Activated naive CD8-positive, alpha-beta T cell treated with anti-CD3 and anti-CD28 coated beads, Interleukin-2, amount 50 U/mL, for 16 hours (primary cell): ENCODE results near the gene OR10H4.
"Not testable (repeated sequence)": the region's sequence is repeated elsewhere in the genome, so short reads cannot be mapped to it uniquely, and the experiment has no call there.

Experiments
- DNase-seq: peaks from one replicate; pipeline ENCODE4 v3.0.0-alpha.2; 2020; ENCODE audit warnings: low read depth, low spot score

The OR10H4 gene, protein sequence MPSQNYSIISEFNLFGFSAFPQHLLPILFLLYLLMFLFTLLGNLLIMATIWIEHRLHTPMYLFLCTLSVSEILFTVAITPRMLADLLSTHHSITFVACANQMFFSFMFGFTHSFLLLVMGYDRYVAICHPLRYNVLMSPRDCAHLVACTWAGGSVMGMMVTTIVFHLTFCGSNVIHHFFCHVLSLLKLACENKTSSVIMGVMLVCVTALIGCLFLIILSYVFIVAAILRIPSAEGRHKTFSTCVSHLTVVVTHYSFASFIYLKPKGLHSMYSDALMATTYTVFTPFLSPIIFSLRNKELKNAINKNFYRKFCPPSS

DNA sequence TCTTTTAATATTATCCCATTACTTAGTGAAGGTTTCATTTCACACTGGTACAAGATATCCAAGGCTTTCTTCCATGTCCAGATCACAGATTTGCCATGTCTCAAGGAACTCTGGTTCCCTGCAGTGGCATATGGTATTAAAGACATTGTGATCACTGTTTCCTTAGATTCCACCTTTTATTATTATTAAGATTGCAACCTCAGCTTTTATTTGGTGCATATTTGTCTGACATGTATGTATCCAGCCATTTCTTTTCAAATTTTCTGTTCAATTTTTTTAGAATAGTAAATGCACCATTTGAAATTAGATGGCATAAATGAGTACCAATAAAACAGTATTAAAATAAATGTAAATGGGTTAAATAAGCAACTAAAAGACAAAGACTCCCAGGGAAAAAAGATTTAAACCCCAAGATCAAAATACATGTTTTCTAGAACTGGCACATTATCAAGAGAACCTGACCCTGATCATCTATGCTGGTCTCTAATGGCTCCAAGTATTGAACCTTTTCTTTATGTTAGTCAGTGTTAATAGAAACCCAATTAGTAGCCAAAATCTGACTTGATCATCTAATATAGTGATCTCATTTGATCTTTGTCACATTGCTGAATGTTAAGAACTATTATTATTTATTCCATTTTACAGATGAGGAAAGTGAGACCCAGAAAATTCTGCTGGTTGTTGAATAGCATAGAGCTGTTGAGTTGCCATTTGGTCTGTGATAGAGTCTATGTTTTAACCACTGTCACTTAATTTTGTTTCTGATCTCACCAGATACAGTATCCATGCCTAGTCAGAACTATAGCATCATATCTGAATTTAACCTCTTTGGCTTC lies at the start of gene OR10H4:
Gene OR10H4 (plus strand): TSS at position 786 of the 836 bp plus-strand sequence. CDS start 0 bp downstream, at position 786.
- no peak for DNase-seq

DNA sequence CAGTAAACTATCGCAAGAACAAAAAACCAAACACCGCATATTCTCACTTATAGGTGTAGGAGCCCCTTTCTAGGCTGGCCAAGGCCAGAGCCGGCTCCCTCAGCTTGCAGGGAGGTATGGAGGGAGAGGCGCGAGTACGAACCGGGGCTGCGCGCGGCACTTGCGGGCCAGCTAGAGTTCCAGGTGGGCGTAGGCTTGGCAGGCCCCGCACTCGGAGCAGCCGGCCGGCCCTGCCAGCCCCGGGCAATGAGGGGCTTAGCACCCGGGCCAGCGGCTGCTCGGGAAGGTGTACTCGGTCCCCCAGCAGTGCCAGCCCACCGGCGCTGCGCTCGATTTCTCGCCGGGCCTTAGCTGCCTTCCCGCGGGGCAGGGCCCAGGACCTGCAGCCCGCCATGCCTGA lies 49.2 kb upstream of the OR10H4 start:
- DNase-seq: not testable (repeated sequence)

DNA sequence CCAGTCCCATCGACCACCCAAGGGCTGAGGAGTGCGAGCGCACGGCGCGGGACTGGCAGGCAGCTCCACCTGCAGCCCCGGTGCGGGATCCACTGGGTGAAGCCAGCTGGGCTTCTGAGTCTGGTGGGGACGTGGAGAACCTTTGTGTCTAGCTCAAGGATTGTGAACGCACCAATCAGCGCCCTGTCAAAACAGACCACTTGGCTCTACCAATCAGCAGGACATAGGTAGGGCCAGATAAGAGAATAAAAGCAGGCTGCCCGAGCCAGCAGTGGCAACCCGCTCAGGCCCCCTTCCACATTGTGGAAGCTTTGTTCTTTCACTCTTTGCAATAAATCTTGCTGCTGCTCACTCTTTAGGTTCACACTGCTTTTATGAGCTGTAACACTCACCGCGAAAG lies 48.8 kb upstream of the OR10H4 start:
- not testable (repeated sequence) for DNase-seq

DNA sequence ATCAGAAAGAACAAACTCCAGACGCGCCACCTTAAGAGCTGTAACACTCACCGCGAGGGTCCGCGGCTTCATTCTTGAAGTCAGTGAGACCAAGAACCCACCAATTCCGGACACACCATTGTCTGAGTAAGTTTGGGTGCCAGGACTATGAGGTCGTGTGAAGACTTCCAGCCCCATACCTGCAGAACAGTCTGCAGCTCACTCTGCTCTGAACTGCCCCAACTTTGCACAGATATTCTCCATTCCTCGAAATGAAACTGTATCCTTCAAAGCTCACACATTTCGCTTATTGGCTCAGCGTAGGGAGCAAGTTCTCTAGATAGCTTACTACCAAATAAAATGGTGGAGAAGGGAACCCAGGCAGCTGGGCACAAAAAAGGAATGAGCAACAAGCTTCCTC lies 48.3 kb upstream of the OR10H4 start:
- DNase-seq: no peak

DNA sequence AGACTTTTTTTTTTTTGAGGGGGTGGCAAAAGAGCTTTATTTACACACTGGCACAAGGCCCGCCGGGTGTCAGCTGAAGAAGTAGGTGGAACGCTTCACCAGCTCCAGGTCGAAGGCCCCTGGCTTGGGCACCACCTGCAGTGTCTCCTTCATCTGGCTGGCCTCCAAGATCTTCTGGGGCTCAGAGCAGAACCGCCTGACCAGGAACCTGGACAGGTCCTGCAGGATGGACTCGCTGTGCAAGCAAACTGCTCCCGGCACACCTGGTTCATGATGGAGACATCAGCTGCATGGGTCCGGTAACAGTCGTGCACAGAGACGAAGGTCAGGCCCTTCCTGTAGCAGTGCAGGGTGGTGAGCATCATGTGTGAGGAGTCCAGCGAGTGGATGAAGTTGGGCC lies 46.6 kb upstream of the OR10H4 start:
- no peak for DNase-seq

GRCh38 chr19:15902898-15903297 lies 45.9 kb upstream of the OR10H4 start:
- DNase-seq: not testable (repeated sequence)

- DNase-seq: no peak
These were observed 43.8 kb upstream of the OR10H4 start for GRCh38 chr19:15905026-15905425.

DNA sequence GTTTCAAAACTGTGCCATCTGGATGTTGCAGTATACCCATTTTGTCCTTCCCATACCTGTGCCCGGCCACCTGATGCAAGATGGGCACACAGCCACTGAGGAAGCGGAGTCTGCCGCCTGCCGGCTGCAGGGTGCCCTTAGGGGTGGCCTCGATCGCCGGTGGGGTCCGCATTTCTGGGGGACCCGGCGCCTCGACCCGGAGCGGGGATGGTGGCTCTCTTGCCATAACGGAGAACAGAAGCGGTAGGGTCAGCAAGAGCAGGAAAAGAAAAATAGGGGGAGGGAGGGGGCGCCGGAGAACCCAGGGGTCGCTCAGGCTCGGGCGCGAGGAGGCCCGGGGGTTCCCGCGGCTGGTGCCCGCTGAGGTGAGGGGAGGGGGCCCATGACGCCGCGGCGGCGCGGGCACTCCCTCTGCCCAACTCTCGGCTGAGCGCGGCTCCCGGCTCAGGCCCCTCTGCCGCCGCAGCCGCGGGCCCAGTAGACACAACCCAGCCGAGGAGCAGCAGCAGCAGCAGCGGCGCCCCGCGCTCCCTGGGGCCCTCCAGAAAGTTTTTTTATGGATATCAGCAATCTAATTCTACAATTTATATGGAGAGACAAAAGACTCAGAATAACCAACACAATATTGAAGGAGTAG lies 37.1 kb upstream of the OR10H4 start:
- no peak for DNase-seq

GRCh38 chr19:15913384-15913783 lies 35.4 kb upstream of the OR10H4 start:
- DNase-seq: no peak

DNA sequence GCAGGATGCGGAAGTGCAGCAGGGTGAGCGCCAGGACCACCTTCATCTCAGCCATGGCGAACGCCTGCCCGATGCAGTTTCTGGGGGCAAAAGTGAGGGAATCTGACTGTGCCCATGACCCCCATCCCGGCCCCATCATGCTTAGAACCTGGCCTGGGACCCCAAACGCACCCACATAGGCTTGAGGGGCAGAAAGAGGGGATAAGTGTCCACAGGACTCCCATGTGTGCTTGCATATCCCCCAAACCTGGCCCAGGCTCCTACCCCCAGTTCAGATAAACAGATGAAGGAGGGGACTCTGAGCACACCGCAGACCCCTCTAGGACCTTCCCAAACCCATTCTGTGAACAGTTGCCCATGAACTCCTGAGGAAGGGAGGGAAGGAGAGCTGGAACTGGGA lies 35.0 kb upstream of the OR10H4 start:
- no peak for DNase-seq

GRCh38 chr19:15915109-15915508 lies 33.7 kb upstream of the OR10H4 start:
- DNase-seq: no peak

DNA sequence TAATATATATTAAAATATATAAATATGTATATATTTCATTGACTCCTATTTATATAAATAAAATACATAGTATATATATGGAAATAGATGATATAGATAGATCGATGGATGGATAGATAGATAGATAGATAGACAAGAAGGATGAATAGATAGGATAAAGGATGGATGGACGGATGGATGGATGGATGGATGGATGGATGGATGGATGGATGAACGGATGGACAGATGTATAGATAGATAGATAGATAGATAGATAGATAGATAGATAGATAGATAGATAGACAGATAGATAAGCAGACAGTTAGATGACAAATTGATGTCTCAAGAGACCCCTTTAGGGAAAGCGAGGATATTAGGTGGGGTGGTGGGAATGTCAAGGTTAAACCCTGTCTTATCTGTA lies 29.6 kb upstream of the OR10H4 start:
- DNase-seq: no peak

DNA sequence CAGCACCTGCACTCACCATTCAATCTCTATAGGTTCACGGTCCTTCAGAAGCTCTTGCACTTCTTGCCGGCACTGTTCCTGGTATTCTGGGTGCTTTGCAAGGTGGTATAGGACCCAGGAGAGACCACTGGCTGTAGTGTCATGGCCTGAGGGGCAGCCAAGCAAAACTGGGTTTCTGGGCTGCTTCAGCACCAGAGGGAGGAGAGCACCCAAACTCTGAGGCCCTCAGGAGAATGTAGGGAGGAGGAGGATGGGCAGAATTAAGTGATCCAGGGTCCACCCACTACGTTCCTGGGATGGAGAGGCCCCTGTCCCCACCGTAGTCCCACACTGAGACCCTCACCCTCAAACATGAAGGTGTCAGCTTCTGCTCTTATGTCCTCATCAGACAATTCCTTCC lies 26.8 kb upstream of the OR10H4 start:
- no peak for DNase-seq

- no peak for DNase-seq
These were observed 25.1 kb upstream of the OR10H4 start for GRCh38 chr19:15923702-15924101.

DNA sequence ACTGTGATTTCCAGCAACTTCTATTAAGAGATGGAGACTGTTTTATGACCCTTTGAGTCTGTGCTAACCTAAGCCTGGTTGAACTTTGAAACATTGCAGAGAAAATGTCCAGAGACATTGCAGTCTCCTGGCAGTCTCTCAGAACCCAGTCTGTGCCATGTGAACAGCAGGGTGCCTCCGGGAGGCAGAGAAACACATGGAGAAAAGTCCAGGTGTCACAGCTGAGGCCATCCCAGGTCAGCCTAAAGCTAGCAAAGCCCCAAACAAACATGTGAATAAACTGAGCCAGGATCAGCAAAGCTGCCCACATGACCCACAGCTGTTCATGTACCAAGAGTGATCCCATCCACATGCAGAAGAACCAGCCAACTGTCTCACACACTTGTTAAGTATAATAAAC lies 22.3 kb upstream of the OR10H4 start:
- no peak for DNase-seq

GRCh38 chr19:15928321-15928720 lies 20.5 kb upstream of the OR10H4 start:
- no peak for DNase-seq

DNA sequence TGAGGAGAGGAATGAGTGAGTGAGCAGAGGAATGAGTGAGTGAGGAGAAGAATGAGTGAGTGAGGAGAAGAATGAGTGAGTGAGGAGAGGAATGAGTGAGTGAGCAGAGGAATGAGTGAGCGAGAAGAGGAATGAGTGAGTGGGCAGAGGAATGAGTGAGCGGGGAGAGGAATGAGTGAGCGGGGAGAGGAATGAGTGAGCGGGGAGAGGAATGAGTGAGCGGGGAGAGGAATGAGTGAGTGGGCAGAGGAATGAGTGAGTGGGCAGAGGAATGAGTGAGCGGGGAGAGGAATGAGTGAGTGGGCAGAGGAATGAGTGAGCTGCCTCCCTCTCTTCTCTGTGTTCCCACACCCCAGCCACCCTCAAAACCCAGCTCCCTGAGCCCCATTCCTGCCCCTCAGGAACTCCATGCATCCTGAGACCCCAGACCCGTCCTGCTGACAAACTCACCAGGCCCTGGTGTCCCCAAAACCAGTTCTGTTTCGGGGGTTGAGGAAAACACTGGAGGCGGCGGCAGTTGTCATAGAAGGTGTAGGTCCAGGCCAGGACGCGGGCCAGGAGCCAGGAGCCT lies 15.0 kb upstream of the OR10H4 start:
- DNase-seq: not testable (repeated sequence)

DNA sequence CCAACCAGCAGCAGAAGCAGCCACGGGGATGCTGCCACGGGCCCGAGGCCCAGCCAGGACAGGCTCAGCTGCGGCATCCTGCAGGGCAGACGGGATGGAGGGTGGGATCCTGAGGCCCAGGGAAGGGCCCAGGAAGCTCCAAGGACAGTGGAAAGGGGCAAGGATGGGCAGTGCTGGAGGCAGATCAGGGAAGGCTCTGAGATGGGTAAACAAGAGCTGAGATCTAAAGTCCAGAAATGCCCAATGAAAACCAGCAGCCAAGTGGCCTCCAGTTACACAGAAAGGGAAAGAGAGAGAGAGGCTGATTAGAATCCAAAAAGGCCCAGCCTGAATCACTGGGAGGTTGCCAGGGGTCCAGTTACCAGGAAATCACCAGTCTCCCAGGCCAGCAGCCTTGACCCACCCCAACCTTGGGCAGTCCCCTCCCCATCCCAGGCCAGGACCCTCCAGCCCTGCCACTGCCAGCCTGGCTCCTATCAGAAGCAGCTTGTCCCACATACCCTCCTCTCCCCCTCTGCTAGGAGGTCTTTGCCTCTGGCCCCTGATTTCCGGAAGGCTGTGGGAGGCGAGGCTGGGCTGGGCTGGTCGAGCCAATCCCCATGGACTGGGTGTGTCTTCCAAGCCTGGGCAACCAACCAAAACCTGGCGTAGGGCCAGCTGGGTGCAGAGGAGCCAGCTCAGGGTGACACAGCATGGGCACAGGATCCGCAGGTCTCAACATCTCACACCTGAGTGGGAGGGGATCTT lies 14.3 kb upstream of the OR10H4 start, which contains the start of gene CYP4F11:
Gene CYP4F11 (minus strand): TSS at position 198 of the 747 bp plus-strand sequence. CDS start 121 bp downstream, at position 77.
- no peak for DNase-seq

DNA sequence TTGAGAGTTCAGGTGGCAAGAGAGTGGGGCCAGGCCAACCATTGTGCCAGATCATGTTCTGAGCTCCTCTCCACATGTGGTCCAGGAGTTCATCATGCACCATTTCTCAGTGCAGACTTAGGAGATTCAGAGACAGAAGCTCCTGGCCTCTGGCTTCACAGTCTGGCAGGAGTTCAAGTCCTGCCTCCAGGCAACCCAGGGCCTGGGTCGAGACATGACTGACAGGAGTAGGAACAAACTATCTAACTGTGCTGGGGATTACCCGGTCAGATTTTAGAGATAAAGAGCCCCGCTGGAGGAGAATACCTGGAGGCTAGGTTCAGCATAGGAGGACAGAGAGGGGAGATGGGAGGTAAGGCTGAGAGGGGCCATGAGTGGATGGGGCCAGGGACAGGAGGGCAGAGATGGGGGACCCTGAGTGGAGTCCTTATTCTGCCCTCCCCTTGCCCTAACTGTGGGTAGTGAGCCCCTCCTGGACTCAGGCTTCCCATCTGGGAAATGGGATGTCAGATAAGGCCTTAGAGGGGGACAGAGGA lies 13.6 kb upstream of the OR10H4 start:
- no peak for DNase-seq

DNA sequence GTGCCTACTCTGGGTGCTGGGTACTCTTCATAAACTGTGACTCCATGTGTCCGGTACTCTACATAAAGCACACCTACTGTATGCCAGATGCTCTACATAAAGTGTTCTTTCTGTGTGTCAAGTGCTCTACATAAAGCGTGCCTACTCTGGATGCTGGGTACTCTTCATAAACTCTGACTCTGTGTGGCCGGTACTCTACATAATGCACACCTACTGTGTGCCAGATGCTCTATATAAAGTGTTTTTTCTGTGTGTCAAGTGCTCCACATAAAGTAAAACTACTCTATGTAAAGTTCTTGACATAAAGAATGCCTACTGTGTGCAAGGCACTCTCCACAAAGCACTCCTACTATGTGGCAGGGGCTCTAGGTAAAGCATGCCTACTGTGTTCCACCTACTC lies 12.6 kb upstream of the OR10H4 start:
- DNase-seq: no peak

- DNase-seq: no peak
These were observed 11.9 kb upstream of the OR10H4 start for GRCh38 chr19:15936950-15937349.
